Brain microvascular endothelial cell (primary cell): Measurements from ENCODE around the gene MMRN2.

Experiments
- DNase-seq: peaks from one replicate; pipeline ENCODE4 v3.0.0-alpha.2; 2020
- H3K27ac ChIP-seq: fragments of 250-450 bp; sonication (Bioruptor Pico); 2 replicates; pipeline ENCODE4 v1.5.1; 2020; ENCODE audit warnings: mild to moderate bottlenecking, moderate library complexity
- H3K27me3 ChIP-seq: fragments of 250-450 bp; sonication (Bioruptor Pico); replicated peaks from 2 replicates; pipeline ENCODE4 v1.5.1; 2020; ENCODE audit warnings: mild to moderate bottlenecking
- H3K36me3 ChIP-seq: fragments of 250-450 bp; sonication (Bioruptor Pico); replicated peaks from 2 replicates; pipeline ENCODE4 v1.5.1; 2020; ENCODE audit warnings: mild to moderate bottlenecking
- H3K4me3 ChIP-seq: 2 replicates; pipeline ENCODE4 v1.5.1; 2011; ENCODE audit warnings: low read depth, mild to moderate bottlenecking, control low read depth, low read length, moderate library complexity
- in situ Hi-C: cut with HindIII; loops from 2 replicates; pipeline ENCODE4 v1.10.0; 2017; ENCODE audit warnings: low sequenced_read_pairs, low pct_ligation_motif_present
- TF ChIP-seq, protein P1 (sequence below): IDR thresholded peaks from 2 replicates; pipeline ENCODE4 v1.5.1; 2011; ENCODE audit warnings: low read depth, mild to moderate bottlenecking, moderate library complexity, low read length, control low read depth, inconsistent platforms; ENCODE audit errors: missing control alignments

MMRN2 gene

DNA sequence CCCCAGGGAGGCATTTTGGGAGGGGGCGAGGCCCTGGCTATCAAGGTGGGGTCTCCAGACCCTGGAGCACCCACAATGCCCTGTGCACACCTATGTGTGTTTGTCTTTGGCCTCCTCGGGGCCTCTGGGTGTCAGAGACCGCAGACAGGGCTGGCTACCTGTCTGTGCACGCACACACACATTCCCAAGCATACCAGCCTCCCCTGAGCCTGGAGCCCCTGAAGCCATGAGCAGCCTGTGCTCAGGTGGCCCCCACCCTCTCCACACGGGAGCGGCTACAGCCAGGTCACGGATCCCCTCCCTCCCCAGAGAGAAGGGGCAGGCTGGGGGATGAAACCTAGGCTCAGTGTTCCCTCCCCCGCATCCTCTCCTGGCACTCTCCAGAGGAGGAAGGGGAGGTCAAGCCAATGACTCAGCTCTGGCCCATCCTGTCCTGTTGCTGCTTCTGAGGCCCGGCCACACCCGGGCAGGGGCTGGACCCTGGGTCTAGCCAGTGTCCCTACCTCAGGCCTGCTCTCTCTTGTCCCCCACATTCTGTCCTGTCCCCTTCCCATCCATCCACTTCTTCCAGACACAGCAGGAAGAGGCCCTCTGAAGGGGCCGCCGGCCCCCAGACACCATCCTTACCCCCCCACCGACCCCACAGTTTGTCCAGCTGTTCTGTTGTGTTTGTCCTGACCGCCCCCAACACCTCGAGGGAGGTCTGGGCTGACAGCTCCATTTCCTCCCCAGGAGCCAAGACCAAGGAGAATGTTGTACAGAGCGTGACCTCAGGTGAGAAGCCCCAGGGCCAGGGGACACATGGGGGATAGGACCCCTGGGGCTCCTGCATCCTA is 1.7 kb upstream of the MMRN2 start:
- peak; percentile 51 for DNase-seq
- Histone ChIP-seq H3K27me3 (no peaks in the 10 kb centered on the region), H3K27ac (peak overlapping the region; percentile 32), H3K4me3 (no peak overlapping the region), H3K36me3 (no peaks in the 10 kb centered on the region)
- TF ChIP-seq, protein P1, sequence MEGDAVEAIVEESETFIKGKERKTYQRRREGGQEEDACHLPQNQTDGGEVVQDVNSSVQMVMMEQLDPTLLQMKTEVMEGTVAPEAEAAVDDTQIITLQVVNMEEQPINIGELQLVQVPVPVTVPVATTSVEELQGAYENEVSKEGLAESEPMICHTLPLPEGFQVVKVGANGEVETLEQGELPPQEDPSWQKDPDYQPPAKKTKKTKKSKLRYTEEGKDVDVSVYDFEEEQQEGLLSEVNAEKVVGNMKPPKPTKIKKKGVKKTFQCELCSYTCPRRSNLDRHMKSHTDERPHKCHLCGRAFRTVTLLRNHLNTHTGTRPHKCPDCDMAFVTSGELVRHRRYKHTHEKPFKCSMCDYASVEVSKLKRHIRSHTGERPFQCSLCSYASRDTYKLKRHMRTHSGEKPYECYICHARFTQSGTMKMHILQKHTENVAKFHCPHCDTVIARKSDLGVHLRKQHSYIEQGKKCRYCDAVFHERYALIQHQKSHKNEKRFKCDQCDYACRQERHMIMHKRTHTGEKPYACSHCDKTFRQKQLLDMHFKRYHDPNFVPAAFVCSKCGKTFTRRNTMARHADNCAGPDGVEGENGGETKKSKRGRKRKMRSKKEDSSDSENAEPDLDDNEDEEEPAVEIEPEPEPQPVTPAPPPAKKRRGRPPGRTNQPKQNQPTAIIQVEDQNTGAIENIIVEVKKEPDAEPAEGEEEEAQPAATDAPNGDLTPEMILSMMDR = no peak
- in situ Hi-C loops = no loop called here

DNA sequence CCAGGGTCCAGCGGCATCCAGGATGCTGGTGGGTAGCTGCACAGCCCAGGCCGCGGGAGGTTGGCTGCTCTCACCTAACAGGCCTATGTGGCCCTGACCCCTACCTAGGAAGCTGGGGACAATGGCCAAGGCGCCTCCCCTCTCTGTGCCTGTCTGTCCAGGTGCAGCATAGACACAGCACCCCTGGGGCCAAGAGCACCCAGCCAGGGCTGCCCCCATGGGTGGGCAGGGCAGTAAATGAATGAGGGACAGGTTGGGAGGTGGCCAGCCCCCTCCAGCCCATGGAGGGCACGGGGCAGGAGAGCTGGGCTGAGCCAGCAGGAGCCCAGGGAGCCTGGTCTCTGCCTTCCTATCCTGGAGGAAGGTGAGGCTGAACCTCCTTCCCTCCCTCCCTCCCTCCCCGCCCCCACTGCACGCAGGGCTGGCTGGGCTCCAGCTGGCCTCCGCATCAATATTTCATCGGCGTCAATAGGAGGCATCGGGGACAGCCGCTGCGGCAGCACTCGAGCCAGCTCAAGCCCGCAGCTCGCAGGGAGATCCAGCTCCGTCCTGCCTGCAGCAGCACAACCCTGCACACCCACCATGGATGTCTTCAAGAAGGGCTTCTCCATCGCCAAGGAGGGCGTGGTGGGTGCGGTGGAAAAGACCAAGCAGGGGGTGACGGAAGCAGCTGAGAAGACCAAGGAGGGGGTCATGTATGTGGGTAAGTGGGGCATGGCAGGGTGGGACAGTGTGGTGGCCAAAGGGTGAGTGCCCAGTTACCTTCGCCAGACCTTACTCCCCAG is 893 bp upstream of the MMRN2 start, which contains the start of gene SNCG:
Gene SNCG, plus strand, starts transcription at position 484 of the 785 bp plus-strand sequence. Its CDS starts 99 bp downstream, at position 583.
- TF ChIP-seq, protein P1 = no peak
- Histone ChIP-seq H3K4me3 (no peak within 1 kb of the TSS), H3K27me3 (no peaks in the 10 kb centered on the region), H3K27ac (peak within 1 kb of the TSS; percentile 32), H3K36me3 (no peaks in the 10 kb centered on the region)
- in situ Hi-C loops = no loop called here
- DNase-seq = no peak

DNA sequence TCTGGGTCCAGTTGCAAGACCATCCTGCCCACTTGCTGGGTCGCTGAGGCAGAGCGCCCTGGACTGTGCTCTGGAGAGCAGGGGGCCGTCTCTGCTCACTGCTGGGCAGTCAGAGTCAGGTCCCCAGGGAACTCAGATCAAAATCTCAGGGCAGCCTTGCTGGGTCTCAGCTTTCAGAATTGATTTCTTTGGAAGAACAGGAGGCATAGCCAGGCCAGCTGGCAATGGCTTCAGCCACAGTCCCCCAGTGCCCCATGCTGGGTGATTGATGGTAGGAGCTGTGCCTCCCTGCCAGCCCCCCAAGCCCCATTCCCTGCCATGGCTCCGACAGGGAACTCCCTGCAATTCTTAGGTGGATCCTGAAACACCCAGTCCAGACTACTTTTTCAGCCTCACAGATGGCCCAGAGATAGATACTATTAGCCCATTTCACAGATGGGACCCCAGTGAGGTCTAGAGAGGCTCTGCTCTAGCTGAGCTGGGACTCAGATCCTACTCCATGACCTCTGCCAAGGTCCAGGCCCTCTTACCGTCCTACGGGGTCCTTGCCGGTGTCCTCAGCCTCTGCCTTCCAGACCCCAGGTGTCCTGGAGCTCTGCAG is 467 bp downstream of the MMRN2 start:
- Histone ChIP-seq H3K4me3 (no peak overlapping the region), H3K36me3 (no peaks in the 10 kb centered on the region), H3K27me3 (no peaks in the 10 kb centered on the region), H3K27ac (no peak overlapping the region)
- in situ Hi-C loops = no loop called here
- DNase-seq = no peak
- TF ChIP-seq, protein P1 = no peak

DNA sequence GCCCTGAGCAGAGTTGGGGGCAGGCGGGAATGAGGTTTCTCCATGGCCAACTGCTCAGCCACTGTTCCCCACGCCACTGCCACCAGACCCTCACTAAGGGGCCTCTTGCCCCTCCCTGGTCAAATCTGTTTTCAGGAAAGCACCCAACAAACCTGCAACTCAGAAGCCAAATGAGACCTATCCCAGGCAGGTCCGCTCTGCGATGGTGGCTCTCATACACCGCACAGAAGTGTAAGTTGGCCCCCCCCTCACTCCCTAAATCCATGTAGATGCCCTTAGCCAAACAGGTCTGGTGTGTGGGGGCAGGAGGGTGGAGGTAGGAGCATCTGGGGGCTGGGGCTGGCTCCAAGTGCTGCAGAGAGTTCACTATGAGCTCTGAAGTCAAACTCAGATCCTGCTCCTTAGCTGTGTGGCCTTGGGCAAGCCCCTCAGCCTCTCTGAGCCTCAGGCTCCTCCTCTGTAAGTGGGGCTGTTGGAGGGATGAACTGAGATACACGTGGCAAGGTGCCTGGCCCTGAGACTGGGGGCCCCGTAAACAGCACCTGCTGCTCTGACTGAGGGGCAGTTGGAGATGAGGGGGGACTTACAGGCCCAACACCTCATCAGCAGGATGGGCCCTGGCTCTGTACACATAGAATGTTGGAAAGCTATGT is 1.1 kb downstream of the MMRN2 start:
- TF ChIP-seq, protein P1 = no peak
- Histone ChIP-seq H3K27ac (no peak overlapping the region), H3K27me3 (no peaks in the 10 kb centered on the region), H3K36me3 (no peaks in the 10 kb centered on the region), H3K4me3 (no peak overlapping the region)
- DNase-seq = no peak
- in situ Hi-C loops = no loop called here

DNA sequence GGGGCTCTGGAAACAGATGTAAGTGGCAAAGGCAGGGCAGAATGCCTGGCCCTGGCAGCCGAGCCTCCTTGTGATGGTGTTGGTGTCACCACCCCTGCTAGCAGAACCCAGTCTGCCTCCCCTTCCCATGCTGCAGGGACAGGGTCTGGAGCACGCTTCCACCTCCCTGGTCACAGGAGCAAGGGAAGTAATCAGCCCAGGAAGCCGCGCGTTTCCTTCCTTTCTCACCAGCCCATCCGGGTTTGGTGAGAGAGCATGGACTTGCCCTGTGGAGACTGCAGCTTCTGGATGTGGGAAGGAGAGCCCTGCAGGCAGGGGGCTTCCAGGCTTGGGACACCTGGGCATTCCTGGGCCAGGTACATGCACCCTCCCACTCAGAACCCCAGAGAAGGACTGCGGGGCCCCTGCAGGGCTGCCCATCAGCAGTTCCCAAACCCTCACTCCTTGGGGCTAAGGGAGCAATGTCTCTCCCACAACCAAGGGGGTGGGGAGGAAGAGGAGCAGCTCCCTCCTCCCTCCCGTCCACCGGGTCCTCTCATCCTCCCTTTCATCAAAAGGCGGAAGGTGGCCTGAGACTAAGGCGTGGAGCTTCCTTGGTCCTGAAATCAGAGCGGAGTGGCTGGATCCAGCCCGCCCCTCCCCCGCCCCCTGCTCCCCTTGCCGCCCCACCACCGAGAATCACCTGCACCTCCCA is 1.8 kb downstream of the MMRN2 start:
- H3K27ac ChIP-seq = no peak overlapping the region
- no peaks in the 10 kb centered on the region for H3K36me3 ChIP-seq
- H3K27me3 ChIP-seq = no peaks in the 10 kb centered on the region
- no peak for DNase-seq
- in situ Hi-C loops = no loop called here
- TF ChIP-seq, protein P1 = no peak
- H3K4me3 ChIP-seq = no peak overlapping the region
